AG20443 (cell line): ENCODE results near the gene TPD52L1.
A peak's percentile ranks its signal among the peaks of the same experiment; 100 is the strongest.

ENCODE experiments used
- DNase-seq: peaks from one replicate; pipeline ENCODE4 v3.0.0; 2012; ENCODE audit warnings: low spot score, mixed read lengths

TPD52L1 gene

GRCh38 chr6:125245523-125246264, 92.1 kb downstream of the TPD52L1 start:
- no peak for DNase-seq

GRCh38 chr6:125246566-125246965, 93.0 kb downstream of the TPD52L1 start:
- no peak for DNase-seq

- DNase-seq, result no peak
Measured at GRCh38 chr6:125248136-125248535, 94.6 kb downstream of the TPD52L1 start.

DNA sequence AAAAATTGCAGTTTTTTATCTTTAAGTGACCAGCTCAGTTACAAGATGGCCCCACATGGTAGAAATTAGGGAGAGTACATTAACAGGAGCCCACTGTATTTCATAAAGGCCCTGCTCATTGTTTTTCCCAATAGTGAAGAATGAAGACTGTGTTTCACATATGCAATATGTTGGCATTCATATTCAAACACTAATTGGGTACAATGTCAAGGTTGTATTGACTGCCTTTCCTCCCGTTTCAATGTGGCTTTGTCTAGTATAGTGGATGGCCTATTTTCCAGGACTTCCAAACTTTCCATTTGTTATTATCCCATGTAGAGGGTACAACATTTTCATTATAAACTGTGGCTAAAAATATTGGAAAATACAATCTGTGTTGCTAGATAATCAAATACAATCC, 96.9 kb downstream of the TPD52L1 start:
- no peak for DNase-seq

DNA sequence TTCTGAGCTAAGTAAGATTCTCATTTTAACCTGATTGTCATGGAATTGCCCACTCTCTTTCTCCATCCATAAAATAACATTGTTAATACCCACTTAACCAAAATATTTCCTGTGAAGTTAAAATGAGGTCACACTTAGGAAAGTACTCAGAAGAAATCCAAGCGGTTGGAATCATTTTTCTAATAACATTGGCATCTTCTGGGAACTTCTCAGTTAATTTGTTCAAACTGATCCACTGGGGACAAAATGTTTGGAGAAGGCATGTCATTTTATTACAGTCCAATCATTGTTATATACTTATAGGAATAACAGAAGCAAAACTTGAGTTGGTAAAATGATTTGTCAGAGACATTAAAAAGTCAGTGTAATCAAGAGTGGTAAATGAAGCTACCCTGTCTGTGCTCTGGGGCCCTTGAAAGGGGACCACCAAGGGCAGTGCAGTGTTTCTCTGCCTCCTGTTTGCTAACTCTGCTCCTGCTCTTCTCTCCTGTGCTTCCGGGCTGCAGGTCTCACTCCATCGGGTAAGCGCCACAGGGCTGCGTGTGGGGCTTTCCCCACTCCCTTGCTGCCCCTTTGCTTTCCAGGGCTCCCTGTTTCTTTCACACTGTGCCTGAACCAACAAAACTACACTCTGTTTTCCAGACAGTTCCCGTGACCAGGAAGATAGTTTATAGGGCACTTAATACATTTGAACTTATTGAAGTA, 98.1 kb downstream of the TPD52L1 start:
- no peak for DNase-seq

GRCh38 chr6:125252891-125253290, 99.3 kb downstream of the TPD52L1 start:
- DNase-seq, result no peak

- no peak for DNase-seq
Measured at GRCh38 chr6:125253881-125254280, 100.3 kb downstream of the TPD52L1 start.

- DNase-seq, result no peak
Measured at GRCh38 chr6:125254321-125254720, 100.7 kb downstream of the TPD52L1 start.

GRCh38 chr6:125255201-125255600, 101.6 kb downstream of the TPD52L1 start:
- DNase-seq, result no peak

- DNase-seq, result no peak
Measured at GRCh38 chr6:125257351-125257750, 103.8 kb downstream of the TPD52L1 start.

DNA sequence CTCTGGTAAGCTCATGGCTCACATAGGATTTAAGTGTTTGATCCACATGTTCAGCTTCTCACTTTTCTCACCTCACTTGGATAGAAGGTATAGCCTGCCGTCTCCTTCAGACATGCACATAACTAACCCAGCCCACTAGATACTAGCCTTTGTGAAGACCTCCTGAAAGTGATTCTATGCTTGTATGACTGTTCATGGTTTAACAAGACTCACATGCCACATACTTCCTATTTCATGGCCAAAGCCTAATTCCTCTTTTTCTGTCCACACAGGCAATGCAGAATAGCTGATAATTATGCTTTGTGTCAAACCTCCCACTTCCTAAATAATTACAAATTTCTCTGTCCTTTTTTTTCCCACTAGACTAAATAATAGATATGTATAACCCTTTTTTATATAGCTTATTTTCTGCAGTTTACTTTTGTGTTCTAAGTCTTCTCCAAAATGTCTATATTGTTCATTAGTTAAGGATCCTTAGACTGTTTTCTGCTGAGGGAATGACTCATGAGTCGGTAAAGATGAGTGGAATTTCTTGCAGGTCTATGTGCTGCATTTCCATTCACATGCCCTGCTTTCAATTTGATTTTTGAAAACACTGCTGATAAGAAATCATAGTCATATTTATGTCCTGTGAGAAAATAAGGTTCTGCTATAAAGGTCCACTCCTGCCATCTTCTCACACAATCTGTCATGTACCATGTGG, 105.2 kb downstream of the TPD52L1 start:
- DNase-seq, result no peak

GRCh38 chr6:125259354-125259736, 105.8 kb downstream of the TPD52L1 start:
- DNase-seq, result no peak

DNA sequence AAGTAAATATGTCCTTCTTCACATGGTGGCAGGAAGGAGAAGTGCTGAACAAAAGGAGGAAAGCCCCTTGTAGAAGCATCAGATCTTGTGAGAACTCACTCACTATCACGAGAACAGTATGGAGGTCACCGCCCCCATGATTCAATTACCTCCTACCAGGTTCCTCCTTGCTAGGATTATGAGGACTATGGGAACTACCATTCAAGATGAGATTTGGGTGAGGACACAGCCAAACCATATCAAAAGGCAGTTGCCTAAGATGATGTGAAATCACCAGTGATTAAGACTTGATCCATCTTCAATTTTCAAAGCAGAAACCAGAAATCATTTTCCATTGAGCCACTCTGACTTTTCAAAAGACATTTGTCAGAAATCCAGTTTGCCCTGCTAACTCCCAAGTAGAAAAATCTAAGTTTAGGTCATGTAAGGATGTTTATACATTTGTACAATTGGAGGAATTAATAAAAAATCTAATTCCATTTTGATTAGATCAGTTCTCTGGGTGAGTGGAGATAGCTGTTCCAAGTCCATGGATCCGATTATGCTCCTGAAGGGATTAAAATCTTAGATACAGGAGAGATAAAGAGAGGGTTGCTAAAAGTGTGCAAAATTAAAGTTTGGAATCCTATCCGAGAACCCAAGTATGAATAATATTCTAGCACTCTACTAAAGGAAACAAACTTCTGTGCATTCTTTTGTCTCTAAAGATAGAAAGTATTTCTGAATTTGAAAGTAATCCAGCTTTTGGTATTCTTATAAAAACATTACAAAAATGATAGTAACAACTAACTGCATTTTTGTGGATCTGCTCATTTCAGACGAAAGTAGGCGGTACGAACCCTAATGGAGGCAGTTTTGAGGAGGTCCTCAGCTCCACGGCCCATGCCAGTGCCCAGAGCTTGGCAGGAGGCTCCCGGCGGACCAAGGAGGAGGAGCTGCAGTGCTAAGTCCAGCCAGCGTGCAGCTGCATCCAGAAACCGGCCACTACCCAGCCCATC, 108.7 kb downstream of the TPD52L1 start:
- DNase-seq, result peak; percentile 78

DNA sequence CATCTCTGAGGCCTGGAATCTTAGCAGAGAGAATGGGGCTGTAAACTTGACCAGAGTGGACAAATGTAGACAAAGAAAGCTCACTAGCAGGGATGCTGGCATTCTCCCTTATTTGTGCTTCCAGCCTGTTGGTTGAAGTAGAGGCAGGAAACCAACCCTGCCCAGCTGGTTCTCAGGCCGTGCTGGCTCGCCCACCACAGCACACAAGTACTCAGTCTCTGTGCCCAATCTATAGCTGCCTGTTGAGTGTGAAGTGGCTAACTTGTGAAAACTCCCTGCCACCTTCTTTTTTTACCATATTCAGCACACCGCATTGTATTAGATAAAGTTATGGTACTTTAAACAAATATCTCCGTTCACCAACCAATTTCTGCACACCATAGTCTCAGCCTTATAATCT, 110.9 kb downstream of the TPD52L1 start:
- DNase-seq, result no peak

DNA sequence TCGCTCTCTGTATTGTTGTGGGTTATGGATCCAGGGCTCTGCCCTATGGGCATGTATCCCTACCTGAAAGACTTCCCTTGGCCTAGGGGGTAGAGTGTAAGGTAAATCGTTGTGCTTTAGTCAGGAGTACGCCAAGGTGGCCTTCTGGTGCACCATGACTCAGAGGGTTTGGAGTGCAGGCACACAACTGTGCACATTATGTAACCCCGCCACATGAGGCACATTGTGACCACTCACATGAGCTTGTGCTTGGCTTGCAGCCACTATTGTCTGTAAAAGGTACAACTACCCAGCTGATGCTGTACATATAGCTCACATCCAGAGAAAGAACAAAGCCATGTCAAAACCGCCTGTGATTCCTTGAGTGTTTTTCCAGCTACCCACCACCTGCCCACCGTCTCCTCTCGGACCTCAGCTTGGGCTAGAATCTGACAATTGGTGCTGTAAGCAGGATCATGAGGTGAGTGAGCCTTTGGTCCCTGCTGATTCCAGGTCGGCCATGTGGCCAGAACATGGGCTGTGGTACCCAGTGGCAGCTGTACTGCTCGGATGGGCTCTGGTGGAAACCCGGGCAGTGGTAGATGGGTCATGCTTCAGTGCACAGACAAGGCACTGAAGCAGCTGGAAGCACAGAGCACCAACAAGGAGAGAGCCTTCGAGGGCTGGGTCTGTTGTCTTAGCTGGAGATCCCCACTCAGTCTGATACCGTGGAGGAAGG, 114.4 kb downstream of the TPD52L1 start:
- DNase-seq, result no peak

DNA sequence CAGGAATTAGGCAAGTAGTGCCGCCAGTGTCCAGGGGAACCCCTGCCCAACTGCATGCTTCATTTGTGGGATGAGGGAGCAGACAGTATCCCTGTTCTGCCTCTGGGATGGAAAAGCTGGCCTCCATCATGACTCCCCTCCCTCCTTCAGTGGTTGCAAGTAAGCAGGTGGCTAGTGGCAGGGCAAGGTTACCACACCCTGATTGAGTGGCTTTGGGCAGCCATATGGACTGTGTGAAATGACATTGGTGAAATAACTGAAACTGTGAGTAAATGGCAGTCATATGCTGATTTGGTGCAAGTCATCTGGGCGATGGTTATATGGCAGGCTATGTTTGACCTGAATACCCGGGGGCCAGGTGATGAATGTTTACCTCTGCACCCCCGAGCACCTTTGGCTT, 115.2 kb downstream of the TPD52L1 start:
- no peak for DNase-seq

DNA sequence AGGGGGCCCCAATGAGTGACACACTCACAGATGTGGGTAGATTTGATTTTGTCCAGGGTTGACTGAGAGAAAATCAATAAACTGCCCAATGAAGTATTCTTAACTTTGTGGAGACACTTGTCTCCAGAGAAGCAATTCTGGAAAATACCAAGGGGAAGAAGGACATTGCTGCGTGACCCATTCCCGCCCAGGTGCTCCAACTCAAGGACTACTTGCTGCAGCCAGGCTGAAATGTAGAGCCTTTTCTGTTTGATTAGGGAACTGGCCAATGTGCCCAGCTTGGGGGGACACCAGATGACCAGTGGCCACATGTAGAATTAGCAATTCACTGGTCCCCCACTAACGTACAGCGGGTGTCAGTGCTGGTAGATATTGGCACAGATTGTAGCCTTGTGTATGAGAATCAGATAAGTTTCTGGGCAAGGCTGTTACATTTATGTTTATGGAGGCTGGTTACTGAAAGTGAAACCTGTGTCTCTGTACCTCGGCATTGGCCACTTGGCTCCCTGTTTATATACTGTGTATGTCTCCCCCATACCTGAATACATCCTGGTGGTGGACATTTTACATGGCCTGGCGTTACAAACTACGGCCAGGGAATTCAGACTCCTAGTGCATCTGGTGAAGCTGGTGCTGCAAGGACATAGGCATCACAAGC, 115.9 kb downstream of the TPD52L1 start:
- DNase-seq, result no peak

- DNase-seq, result no peak
Measured at GRCh38 chr6:125270380-125270779, 116.8 kb downstream of the TPD52L1 start.

- no peak for DNase-seq
Measured at GRCh38 chr6:125271486-125272159, 118.0 kb downstream of the TPD52L1 start.

DNA sequence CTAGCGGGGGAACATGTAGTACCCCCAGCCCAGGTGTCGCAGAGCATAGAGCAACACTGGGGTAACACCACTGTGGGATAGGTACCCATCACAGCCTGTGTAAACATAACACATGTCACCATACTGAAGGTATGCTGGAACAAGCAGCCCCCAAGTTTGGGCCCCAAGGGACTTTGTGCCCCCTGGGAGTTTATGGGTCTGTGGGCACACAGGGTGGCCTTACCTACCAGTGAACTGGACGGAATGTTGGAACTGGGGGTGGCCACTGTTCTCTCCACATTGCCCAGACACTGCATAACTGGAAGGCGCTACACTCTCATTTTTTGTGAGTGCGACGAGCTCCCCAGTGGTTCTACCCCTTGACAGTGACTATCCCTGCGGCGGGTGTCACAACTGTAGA, 119.7 kb downstream of the TPD52L1 start:
- no peak for DNase-seq
